SK-N-SH (cell line): ENCODE measurements around the gene TMEM198. TPM values are rescaled to one million over a fixed set of nuclear protein-coding genes. Genes with fewer than 3 reads are reported as not detected.

ENCODE experiments used
- CTCF ChIA-PET: fragments of 300-600, 350-600 bp; formaldehyde crosslinking; extraction: SDS; loops from one replicate; lab custom pipeline; 2021; lab: Yijun Ruan, JAX
- POLR2A ChIA-PET: fragments of 350-600 bp; sonication (Branson Sonifier 250); formaldehyde crosslinking; extraction: SDS; loops from one replicate; lab custom pipeline; 2020; ENCODE audit warnings: antibody characterized with exemption, inconsistent platforms; lab: Yijun Ruan, JAX
- DNase-seq: peaks from one replicate; pipeline ENCODE4 v3.0.0; 2012
- H2AFZ ChIP-seq: fragments of 200-600 bp; sonication (generic); 2 replicates; pipeline ENCODE4 v1.8.1; 2016; ENCODE audit warnings: antibody characterized with exemption, mild to moderate bottlenecking, low read depth
- H3F3A ChIP-seq: fragments of 200-600 bp; sonication (generic); replicated peaks from 2 replicates; pipeline ENCODE3; 2016; ENCODE audit warnings: antibody characterized with exemption, mild to moderate bottlenecking; ENCODE audit not compliant: insufficient read depth
- H3K27ac ChIP-seq, 2 experiments: fragments of 200-500 bp in 1 of 2; fragments of 200-600 bp in 1 of 2; sonication (Bioruptor generic) in 1 of 2; sonication (generic), shearing (Covaris generic) in 1 of 2; 2 replicates each; pipeline versions ENCODE4 v1.5.1 to v1.6.1; 2014 to 2016; ENCODE audit warnings: low read depth in 2 of 2, inconsistent platforms in 1 of 2, low read length in 1 of 2, mild to moderate bottlenecking in 1 of 2, mixed read lengths in 1 of 2
- H3K27me3 ChIP-seq: fragments of 200-600 bp; sonication (generic), shearing (Covaris generic); 2 replicates; pipeline ENCODE4 v1.6.1; 2016; ENCODE audit warnings: mixed run types; ENCODE audit not compliant: insufficient read depth
- H3K36me3 ChIP-seq, 2 experiments: fragments of 200-500 bp in 1 of 2; fragments of 200-600 bp in 1 of 2; sonication (Bioruptor generic) in 1 of 2; sonication (generic) in 1 of 2; replicated peaks in 1 of 2; 2 replicates each; pipeline versions ENCODE3 to v1.5.1; 2014 to 2016; ENCODE audit warnings: low read length in 1 of 2, mild to moderate bottlenecking in 1 of 2; ENCODE audit not compliant: insufficient read depth in 2 of 2, control insufficient read depth in 1 of 2
- H3K4me1 ChIP-seq, 2 experiments: fragments of 200-500 bp in 1 of 2; fragments of 200-600 bp in 1 of 2; sonication (Bioruptor generic) in 1 of 2; sonication (generic), shearing (Covaris generic) in 1 of 2; 2 replicates each; pipeline versions ENCODE4 v1.5.1 to v1.6.1; 2014 to 2016; ENCODE audit warnings: low read depth in 1 of 2, low read length in 1 of 2, mixed run types in 1 of 2; ENCODE audit not compliant: insufficient read depth in 2 of 2, control insufficient read depth in 1 of 2
- H3K4me2 ChIP-seq: fragments of 200-600 bp; sonication (generic), shearing (Covaris generic); 2 replicates; pipeline ENCODE4 v1.6.1; 2017; ENCODE audit warnings: mixed run types
- H3K4me3 ChIP-seq, 2 experiments: fragments of 200-500 bp in 1 of 2; fragments of 200-600 bp in 1 of 2; sonication (Bioruptor generic) in 1 of 2; sonication (generic), shearing (Covaris generic) in 1 of 2; 2 replicates each; pipeline versions ENCODE4 v1.5.1 to v1.8.1; 2014 to 2016; ENCODE audit warnings: low read depth in 2 of 2, inconsistent platforms in 1 of 2, low read length in 1 of 2, mild to moderate bottlenecking in 1 of 2, mixed read lengths in 1 of 2, moderate library complexity in 1 of 2
- H3K79me2 ChIP-seq: fragments of 200-600 bp; sonication (generic); 2 replicates; pipeline ENCODE4 v1.8.1; 2017; ENCODE audit warnings: mild to moderate bottlenecking; ENCODE audit not compliant: insufficient read depth
- H3K9ac ChIP-seq: fragments of 200-600 bp; sonication (generic); 2 replicates; pipeline ENCODE4 v1.6.1; 2017; ENCODE audit warnings: mixed run types
- H3K9me2 ChIP-seq: fragments of 200-600 bp; sonication (generic); 2 replicates; pipeline ENCODE4 v1.6.1; 2017; ENCODE audit warnings: mixed run types
- H3K9me3 ChIP-seq: fragments of 200-600 bp; sonication (generic); 2 replicates; pipeline ENCODE4 v1.6.1; 2017; ENCODE audit warnings: mixed run types, mild to moderate bottlenecking, moderate library complexity
- H4K20me1 ChIP-seq: fragments of 200-600 bp; sonication (generic); 2 replicates; pipeline ENCODE4 v1.6.1; 2017; ENCODE audit warnings: mild to moderate bottlenecking, mixed run types; ENCODE audit not compliant: insufficient read depth
- CHD2 ChIP-seq: fragments of 150-350 bp; IDR thresholded peaks from 2 replicates; pipeline ENCODE4 v1.6.1; 2018; ENCODE audit warnings: low read length; ENCODE audit not compliant: partially characterized antibody
- ELF1 ChIP-seq: IDR thresholded peaks from 2 replicates; pipeline ENCODE4 v1.4.0; 2012
- EP300 ChIP-seq, 2 experiments: IDR thresholded peaks; 2 replicates each; pipeline versions ENCODE4 v1.4.0 to v1.6.1; 2012; ENCODE audit warnings: borderline replicate concordance in 1 of 2, low read depth in 1 of 2, low read length in 1 of 2
- FOSL2 ChIP-seq: IDR thresholded peaks from 2 replicates; pipeline ENCODE4 v1.4.0; 2012; ENCODE audit warnings: low read depth, mild to moderate bottlenecking, moderate library complexity, borderline replicate concordance
- FOXJ3 ChIP-seq: sonication (generic); formaldehyde crosslinking; IDR thresholded peaks from 2 replicates; pipeline ENCODE4 v1.5.1; 2020; ENCODE audit warnings: mild to moderate bottlenecking, missing genetic modification reagents
- GABPA ChIP-seq: IDR thresholded peaks from 2 replicates; pipeline ENCODE4 v1.4.0; 2012; ENCODE audit warnings: low read depth, mild to moderate bottlenecking
- MXI1 ChIP-seq: IDR thresholded peaks from 2 replicates; pipeline ENCODE4 v1.6.1; 2012; ENCODE audit warnings: mild to moderate bottlenecking, low read depth, low read length, improper control_type of control experiment
- NRF1 ChIP-seq: IDR thresholded peaks from 2 replicates; pipeline ENCODE4 v1.6.1; 2012; ENCODE audit warnings: low read depth, mild to moderate bottlenecking, low read length
- POLR2AphosphoS5 ChIP-seq: IDR thresholded peaks from 2 replicates; pipeline ENCODE4 v1.6.1; 2012; ENCODE audit warnings: low read depth, low read length
- RCOR1 ChIP-seq: fragments of 150-350 bp; IDR thresholded peaks from 2 replicates; pipeline ENCODE4 v1.6.1; 2017; ENCODE audit warnings: antibody characterized with exemption, low read length
- RFX5 ChIP-seq: IDR thresholded peaks from 2 replicates; pipeline ENCODE4 v1.6.1; 2012; ENCODE audit warnings: mild to moderate bottlenecking, improper control_type of control experiment, low read length
- SMC3 ChIP-seq: IDR thresholded peaks from 2 replicates; pipeline ENCODE4 v1.6.1; 2012; ENCODE audit warnings: low read depth, low read length, improper control_type of control experiment
- TAF1 ChIP-seq: IDR thresholded peaks from 2 replicates; pipeline ENCODE4 v1.6.1; 2012; ENCODE audit warnings: low read depth, mild to moderate bottlenecking, low read length, moderate library complexity, borderline replicate concordance
- TCF12 ChIP-seq: IDR thresholded peaks from 2 replicates; pipeline ENCODE4 v1.4.0; 2012
- TEAD4 ChIP-seq: IDR thresholded peaks from 2 replicates; pipeline ENCODE4 v1.4.0; 2012; ENCODE audit warnings: mild to moderate bottlenecking, borderline replicate concordance; ENCODE audit not compliant: insufficient read depth
- WGBS: methylation state at CpG from one replicate; pipeline ENCODE4 v1.1.6; 2017; ENCODE audit warnings: low lambda C conversion rate; 5-methylcytosine and 5-hydroxymethylcytosine counted together
- polyA plus RNA-seq, 3 experiments: library from polyadenylated mRNA; depleted of rRNA; stranded (reverse); fragments of >200 nt; gene quantifications; 2 replicates each; pipeline ENCODE4 v1.2.3, GENCODE V29; 2012
- TF ChIP-seq, protein P1 (sequence below): IDR thresholded peaks from 2 replicates; pipeline ENCODE4 v1.4.0; 2012; ENCODE audit warnings: low read depth
- TF ChIP-seq, protein P2 (sequence below): IDR thresholded peaks from 2 replicates; pipeline ENCODE4 v1.4.0; 2012; ENCODE audit warnings: low read depth, borderline replicate concordance
- TF ChIP-seq, protein P3 (sequence below): fragments of 150-350 bp; IDR thresholded peaks from 2 replicates; pipeline ENCODE4 v1.6.1; 2016; ENCODE audit warnings: mild to moderate bottlenecking, low read depth, low read length
- TF ChIP-seq, protein P4 (sequence below): fragments of 200-600 bp; sonication (generic); IDR thresholded peaks from 2 replicates; pipeline ENCODE4 v1.6.1; 2017; ENCODE audit warnings: antibody characterized with exemption, mild to moderate bottlenecking, moderate library complexity

Gene TMEM198
- polyA plus RNA-seq, 1 of the 3 experiments (the other 2 are of a cell fraction): 4.7 TPM

DNA sequence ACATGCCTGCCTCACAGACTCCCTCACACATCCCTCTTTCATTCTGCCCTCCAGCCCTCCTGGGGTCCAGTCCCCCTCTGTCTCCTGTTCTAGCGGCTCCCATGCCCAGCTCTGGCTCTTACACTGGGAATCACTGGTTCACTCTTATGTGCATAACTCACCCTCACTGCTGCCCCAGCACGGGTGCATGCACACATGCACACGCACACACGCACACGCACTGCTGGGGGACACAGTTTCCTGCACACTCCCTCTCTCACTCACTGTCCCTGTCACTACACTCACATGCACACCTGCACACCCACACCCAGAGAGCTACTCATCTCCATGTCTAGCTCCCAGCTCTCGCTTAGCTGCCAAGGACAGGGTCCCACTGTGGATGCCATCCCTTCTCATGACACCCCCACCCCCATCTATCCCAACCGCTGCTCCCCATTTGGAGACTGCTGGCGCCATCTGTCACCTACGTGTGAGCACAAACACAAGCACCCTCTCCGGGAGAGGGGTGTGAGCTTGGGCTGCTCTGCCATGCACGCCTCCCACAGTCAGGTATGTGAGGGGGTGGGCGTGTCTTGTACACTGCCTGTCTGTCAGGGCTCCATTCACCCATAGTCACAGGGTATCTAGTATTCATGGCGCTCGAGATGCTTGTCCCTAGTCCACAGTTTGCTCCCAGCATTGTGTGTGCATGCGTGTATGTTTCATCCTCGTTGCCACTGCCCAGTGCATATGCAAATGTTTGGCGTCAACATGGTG, 27.8 kb upstream of the TMEM198 start:
- H2AFZ ChIP-seq: no peak overlapping the region
- H3K4me3 ChIP-seq: peak overlapping the region in 1 of 2 experiments; percentile 7; a peak in 1 of 4 replicates
- CTCF ChIA-PET: interaction anchor here (2.1 to 62.1 kb wide), 4 partner anchors 1 to 113 kb away, joined by 6 to 2824 read pairs (median 1418); partner anchors contain the start of genes ASIC4, CHPF, GMPPA and TMEM198
- H3K27me3 ChIP-seq: peaks cover 33% of the 10 kb centered on the region
- H3K9me2 ChIP-seq: no peaks in the 10 kb centered on the region
- no peak for TF ChIP-seq SMC3
- TF ChIP-seq FOSL2: no peak
- no peak for TF ChIP-seq TEAD4
- no peak for TF ChIP-seq RCOR1
- no peak for TF ChIP-seq RFX5
- no peak for TF ChIP-seq TAF1
- no peak for TF ChIP-seq GABPA
- TF ChIP-seq TCF12: no peak
- TF ChIP-seq, protein P1, sequence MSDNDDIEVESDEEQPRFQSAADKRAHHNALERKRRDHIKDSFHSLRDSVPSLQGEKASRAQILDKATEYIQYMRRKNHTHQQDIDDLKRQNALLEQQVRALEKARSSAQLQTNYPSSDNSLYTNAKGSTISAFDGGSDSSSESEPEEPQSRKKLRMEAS: no peak
- no peak for TF ChIP-seq FOXJ3
- TF ChIP-seq, protein P2, sequence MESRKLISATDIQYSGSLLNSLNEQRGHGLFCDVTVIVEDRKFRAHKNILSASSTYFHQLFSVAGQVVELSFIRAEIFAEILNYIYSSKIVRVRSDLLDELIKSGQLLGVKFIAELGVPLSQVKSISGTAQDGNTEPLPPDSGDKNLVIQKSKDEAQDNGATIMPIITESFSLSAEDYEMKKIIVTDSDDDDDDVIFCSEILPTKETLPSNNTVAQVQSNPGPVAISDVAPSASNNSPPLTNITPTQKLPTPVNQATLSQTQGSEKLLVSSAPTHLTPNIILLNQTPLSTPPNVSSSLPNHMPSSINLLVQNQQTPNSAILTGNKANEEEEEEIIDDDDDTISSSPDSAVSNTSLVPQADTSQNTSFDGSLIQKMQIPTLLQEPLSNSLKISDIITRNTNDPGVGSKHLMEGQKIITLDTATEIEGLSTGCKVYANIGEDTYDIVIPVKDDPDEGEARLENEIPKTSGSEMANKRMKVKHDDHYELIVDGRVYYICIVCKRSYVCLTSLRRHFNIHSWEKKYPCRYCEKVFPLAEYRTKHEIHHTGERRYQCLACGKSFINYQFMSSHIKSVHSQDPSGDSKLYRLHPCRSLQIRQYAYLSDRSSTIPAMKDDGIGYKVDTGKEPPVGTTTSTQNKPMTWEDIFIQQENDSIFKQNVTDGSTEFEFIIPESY: no peak
- TF ChIP-seq MXI1: no peak
- TF ChIP-seq, protein P3, sequence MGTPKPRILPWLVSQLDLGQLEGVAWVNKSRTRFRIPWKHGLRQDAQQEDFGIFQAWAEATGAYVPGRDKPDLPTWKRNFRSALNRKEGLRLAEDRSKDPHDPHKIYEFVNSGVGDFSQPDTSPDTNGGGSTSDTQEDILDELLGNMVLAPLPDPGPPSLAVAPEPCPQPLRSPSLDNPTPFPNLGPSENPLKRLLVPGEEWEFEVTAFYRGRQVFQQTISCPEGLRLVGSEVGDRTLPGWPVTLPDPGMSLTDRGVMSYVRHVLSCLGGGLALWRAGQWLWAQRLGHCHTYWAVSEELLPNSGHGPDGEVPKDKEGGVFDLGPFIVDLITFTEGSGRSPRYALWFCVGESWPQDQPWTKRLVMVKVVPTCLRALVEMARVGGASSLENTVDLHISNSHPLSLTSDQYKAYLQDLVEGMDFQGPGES: no peak
- no peak for TF ChIP-seq ELF1
- TF ChIP-seq, protein P4, sequence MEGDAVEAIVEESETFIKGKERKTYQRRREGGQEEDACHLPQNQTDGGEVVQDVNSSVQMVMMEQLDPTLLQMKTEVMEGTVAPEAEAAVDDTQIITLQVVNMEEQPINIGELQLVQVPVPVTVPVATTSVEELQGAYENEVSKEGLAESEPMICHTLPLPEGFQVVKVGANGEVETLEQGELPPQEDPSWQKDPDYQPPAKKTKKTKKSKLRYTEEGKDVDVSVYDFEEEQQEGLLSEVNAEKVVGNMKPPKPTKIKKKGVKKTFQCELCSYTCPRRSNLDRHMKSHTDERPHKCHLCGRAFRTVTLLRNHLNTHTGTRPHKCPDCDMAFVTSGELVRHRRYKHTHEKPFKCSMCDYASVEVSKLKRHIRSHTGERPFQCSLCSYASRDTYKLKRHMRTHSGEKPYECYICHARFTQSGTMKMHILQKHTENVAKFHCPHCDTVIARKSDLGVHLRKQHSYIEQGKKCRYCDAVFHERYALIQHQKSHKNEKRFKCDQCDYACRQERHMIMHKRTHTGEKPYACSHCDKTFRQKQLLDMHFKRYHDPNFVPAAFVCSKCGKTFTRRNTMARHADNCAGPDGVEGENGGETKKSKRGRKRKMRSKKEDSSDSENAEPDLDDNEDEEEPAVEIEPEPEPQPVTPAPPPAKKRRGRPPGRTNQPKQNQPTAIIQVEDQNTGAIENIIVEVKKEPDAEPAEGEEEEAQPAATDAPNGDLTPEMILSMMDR: no peak
- TF ChIP-seq POLR2AphosphoS5: no peak
- no peak for TF ChIP-seq NRF1
- TF ChIP-seq EP300 (IDR thresholded peaks at IDR 0.05; ENCODE audit: borderline replicate concordance in 1 of 2, low read depth in 1 of 2, low read length in 1 of 2): no peak
- no peak for TF ChIP-seq CHD2
- DNase-seq: no peak
- no peaks in the 10 kb centered on the region for H3F3A ChIP-seq
- peaks cover 3 to 94% of the 10 kb centered on the region in 2 experiments; a peak in 2 of 4 replicates for H3K4me1 ChIP-seq
- WGBS: 81% methylated on average over 17 of the region's 17 CpGs
- H3K4me2 ChIP-seq: no peak overlapping the region
- no peaks in the 10 kb centered on the region for H3K9me3 ChIP-seq
- peak overlapping the region in 1 of 2 experiments; percentile 96; a peak in 2 of 4 replicates for H3K27ac ChIP-seq
- H3K79me2 ChIP-seq: no peaks in the 10 kb centered on the region
- H4K20me1 ChIP-seq: no peaks in the 10 kb centered on the region
- POLR2A ChIA-PET: interaction anchor here (5.4 to 13.5 kb wide), 2 partner anchors 11 to 17 kb away, joined by 40 to 210 read pairs; partner anchors contain the start of gene GMPPA
- no peak overlapping the region for H3K9ac ChIP-seq
- H3K36me3 ChIP-seq: no peaks in the 10 kb centered on the region
